ENCODE measurements around the gene EIF4G2.

Gene EIF4G2

DNA sequence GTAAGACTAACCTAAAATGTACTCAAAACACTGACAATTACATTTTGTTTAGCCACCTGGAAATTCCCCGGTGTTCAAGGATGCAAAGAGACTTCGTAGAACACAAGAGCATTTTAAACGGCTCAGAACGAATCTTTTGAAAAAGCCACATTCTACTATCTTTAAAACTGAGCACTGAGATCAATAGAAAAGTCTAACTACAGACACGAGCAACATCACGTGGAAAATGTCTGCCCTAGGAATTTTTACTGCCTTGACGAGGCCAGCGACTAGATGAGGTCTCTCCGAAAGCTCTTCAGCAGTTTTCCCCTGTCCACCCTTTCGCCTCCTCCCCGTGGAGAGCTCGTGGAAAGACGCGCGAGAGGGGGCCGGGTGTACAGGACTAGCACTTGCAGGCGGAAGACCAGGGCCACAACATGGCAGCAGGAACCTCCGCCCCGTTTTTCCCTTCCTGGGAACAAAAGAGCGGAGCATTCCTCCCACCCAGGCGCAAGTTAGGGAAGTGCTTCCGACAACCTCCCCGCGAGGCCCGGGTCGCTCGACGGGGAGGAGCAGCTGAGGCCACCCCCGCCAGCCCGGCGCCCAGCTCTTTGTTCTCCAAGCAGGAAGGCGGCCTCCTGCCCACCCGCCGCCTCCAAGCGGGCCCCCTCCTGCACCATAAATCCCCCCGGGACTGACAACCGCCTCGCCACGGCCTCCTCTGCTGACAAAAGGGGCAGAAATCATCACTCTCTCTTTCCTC is 1.1 kb downstream of the EIF4G2 start:
- DNase-seq = peak; percentile 60

DNA sequence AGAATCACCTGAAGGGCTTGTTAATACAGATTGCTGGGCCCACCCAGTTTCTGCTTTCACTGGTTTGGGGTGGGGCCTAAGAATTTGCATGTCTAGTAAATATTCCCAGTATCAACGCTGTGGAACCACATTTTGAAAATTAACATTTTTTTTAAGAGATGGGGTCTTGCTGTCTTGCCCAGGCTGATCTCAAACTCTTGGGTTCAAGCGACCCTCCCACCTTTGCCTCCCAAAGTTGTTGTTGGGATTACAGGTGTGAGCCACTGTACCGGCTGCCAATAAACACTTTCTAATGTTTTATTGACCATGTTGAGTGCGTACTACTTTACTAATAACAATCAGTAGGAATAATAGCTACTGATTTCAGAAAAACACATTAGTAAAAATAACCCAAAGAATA is 2.5 kb downstream of the EIF4G2 start:
- no peak for DNase-seq

DNA sequence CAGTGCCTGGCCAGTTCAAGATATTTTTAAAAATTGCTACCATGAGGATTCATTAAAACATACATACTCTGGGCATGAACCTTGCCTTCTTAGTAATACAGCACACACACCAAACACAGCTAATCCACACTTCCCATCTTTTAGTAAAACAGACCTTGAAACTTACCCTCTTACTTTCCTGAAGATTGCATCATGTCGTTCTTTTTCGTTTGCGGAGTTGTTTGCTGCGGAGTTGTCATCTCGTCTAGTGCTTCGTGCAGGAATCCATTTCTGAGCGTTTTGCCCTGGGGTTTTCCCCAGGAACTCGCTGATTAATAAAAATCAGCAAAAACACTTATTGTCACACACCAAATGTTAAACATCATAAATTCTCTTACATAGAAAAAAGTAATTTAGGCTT is 3.0 kb downstream of the EIF4G2 start:
- no peak for DNase-seq

DNA sequence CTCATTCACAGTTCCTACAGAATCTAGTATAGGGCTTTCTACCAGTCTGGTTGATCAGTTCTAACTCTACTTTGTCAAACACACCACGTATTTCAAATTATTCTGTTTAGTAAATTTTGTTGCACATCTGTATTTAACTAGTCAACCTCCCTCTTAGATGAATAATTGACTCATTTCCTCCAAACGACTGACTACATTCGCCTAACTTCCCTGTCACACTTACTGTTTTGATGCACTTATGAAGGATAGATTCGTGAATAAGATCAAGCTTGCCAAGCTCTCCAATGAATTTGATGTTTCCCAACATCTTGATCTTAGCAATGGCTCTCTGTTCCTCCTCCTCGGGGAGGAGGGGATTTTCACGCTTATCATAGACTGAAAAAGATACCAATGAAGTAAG is 5.0 kb downstream of the EIF4G2 start:
- DNase-seq = no peak

- DNase-seq = no peak
Measured at GRCh38 chr11:10800292-10800691, 8.4 kb downstream of the EIF4G2 start.

GRCh38 chr11:10798330-10798928 is 10.3 kb downstream of the EIF4G2 start:
- no peak for DNase-seq

DNA sequence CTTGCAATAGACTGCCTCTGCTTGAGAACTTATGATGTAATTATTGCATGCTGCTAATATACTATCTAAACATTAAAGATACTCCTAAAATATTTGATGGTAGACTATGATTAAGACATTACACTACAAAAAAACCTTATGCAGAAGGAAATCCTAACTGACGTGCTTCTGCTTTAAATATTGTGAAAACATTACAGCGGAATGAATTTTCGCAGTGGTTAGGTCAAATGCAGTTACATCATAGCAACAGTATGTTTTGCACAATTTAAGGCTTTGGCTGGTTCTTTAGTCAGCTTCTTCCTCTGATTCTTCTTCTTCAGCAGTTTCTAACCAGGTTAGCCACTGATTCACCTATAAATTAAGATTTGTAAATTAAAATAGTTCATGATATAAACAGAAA is 11.2 kb downstream of the EIF4G2 start:
- DNase-seq = no peak

GRCh38 chr11:10797001-10797400 is 11.7 kb downstream of the EIF4G2 start:
- DNase-seq = no peak

GRCh38 chr11:10796191-10796590 is 12.5 kb downstream of the EIF4G2 start:
- no peak for DNase-seq

- no peak for DNase-seq
Measured at GRCh38 chr11:10793470-10794255, 15.1 kb downstream of the EIF4G2 start.

GRCh38 chr11:10792385-10793068 is 16.2 kb downstream of the EIF4G2 start:
- DNase-seq = peak; percentile 76

- DNase-seq = no peak
Measured at GRCh38 chr11:10786451-10786850, 22.3 kb downstream of the EIF4G2 start.

- DNase-seq = no peak
Measured at GRCh38 chr11:10785146-10785474, 23.6 kb downstream of the EIF4G2 start.

DNA sequence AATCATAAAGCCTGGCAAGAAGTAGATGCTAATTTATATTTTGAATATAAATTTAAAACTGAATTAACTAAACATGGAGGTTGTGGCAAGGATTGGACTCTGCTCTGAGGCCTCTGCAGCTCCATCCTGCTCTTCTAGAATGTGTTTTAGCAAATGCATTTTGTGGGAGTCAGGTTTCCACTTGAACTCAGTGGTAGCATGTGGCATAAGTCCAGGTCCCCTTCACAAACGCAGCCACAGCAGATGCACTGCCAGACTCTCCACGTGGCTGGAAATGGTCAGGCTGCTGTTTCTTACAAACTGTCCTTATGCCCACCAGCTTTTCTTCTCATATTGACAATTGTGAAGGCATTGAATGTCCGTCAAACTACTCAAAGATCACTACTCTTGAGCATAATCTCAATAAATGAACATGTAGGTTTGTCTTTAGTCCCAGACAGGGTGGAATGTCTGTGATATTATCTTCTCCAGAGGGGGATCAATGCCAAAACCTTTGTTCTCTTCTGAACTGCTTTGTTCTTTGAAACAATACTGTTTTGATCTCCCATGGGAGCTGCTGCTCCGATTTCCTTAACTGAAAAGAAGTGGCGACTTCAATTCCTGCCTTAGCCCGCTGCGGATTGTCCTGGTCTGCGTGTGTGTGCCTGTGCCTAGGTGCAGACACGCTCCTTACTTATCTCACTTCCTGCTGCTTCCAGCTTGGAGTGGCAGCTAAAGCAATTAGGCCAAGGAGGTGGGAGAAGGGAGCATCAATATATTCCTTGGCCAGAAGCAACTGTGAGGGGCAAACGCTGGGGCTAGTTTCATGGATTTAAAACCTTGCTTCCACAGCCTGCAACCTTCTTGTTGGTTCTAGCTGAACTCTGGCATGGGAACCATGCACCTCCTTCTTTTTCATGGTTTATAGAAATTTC is 24.2 kb downstream of the EIF4G2 start:
- peak; percentile 78 for DNase-seq

DNA sequence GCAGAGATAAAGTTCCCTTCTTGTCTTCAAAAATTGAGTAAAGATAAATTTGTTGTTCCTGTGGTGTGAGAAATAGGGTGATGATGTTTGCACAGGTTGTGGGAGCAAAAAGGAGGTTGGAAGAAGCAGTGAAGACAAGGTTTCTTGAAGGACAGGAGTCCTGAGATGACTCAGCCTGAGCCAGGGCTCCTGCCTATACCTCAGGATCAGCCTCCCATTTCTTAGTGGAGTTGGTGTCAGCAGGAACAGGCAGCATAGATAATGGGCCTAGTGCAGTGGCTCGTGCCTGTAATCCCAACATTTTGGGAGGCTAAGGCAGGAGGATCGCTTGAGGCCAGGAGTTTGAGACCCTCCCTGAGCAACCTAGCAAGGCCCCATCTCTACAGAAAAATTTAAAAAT is 28.7 kb downstream of the EIF4G2 start:
- DNase-seq = no peak

DNA sequence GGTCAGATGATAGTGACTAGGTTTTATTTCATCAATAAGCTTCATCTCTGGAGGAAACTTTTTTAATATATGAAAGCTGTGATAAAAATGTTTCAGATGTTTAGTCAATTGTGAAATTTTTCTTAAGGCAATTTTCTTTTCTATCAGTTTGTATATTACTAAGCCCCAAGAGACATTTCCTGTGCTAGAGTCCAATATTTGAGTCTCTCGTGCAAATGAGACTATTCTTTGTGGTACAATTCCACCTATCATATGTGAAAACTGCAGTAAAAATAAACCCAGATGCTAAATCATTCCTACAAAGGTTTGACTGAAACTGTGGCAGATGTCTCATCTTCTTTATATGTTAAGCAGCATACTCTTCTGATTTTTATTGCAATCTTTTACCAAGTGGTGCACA is 29.6 kb downstream of the EIF4G2 start:
- no peak for DNase-seq

GRCh38 chr11:10778217-10778970 is 30.3 kb downstream of the EIF4G2 start:
- DNase-seq = no peak

DNA sequence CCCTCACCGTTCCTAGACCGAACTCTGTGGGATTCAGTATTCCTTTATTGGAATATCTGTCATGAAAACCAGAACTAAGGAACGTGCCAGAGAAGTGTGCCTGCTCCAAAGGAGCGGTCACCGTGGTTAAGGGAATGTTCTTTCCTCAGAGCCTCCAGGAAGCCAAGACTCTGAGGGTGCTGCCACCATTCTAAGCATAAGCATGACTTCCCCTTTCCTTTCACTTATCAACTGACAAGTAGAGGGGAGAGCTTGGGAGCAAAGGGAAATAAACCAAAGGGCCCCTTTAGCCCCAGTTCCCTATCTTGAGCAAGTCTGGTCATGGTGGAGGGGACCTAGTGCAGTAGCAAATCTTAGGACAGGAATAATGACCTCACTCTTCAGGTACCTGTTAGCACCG is 30.9 kb downstream of the EIF4G2 start:
- DNase-seq = no peak

DNA sequence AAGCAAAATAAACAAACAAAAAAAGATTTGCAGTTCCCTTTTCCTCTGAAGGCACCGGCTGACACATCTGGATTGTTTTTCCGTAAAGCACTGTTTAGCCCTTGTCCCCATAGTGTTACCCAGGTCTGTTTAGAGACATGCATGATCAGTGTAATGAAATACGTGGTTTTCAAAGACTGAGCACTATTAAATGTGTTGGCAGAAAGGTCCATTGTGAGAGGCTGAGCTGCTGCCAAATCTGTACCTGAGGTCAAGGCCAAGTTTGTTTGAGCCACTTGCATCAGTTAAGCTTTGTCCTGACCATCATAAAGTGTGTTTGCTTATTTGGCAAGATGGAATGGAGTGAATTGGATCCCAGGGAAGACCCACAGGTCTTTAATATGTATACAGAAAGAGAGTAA is 31.3 kb downstream of the EIF4G2 start:
- no peak for DNase-seq

DNA sequence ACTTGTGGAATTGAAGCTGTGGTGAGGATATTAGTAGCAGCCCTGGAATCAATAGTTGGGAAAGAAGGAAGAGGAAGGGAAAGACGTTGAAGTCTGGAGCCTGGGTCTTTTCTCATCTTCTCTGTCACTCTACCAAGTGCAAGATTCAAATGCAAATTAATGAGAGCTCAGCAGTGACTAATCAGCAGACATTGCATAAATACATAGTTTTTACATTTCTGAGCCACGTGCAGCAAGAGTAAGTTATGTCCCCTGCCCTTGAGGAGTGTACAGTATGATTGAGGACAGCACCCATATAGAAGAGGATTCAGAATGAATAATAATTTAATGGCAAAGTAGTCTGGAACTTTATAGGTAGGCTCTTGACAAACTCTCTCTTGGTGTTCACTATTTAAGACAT is 33.9 kb downstream of the EIF4G2 start:
- DNase-seq = no peak

DNA sequence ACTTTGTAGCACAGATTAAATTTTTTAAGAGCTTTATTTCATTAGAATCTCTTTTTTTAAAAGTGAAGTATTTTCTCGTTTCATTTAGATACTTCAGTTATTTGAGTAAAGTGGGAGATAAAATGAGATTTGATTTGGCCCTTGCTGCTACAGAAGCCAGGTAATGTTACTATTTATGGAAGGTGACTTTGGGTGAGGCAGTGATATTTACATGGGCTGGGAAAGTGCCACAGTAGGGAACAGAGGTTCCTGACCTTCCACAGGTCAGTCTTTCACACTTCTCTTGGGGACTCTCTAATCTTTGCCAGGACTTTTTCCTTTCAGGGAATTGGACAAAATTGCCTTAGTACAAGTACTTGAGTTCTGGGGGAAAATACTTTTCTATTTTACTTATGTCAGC is 37.3 kb downstream of the EIF4G2 start:
- DNase-seq = no peak
